ENCODE measurements around the gene ZNF835.

The ZNF835 gene

GRCh38 chr19:56705939-56706338, 34.4 kb upstream of the ZNF835 start:
- no peak overlapping the region for H3K4me3 ChIP-seq (ENCODE audit: low read depth, low read length)
- CTCF ChIA-PET = no interaction called here
- no peak for DNase-seq (ENCODE audit: low read depth, low spot score)
- TF ChIP-seq CTCF (IDR thresholded peaks at IDR 0.05; ENCODE audit: insufficient read depth, low read length, missing control alignments) = no peak
- POLR2A ChIA-PET = no interaction called here

- ChIA-PET POLR2A (no interaction called here), CTCF (no interaction called here)
- H3K4me3 ChIP-seq (ENCODE audit: low read depth, low read length) = no peak overlapping the region
- no peak for DNase-seq (ENCODE audit: low read depth, low spot score)
- no peak for TF ChIP-seq CTCF (IDR thresholded peaks at IDR 0.05; ENCODE audit: insufficient read depth, low read length, missing control alignments)
Observed at GRCh38 chr19:56701895-56702294, 30.3 kb upstream of the ZNF835 start.

DNA sequence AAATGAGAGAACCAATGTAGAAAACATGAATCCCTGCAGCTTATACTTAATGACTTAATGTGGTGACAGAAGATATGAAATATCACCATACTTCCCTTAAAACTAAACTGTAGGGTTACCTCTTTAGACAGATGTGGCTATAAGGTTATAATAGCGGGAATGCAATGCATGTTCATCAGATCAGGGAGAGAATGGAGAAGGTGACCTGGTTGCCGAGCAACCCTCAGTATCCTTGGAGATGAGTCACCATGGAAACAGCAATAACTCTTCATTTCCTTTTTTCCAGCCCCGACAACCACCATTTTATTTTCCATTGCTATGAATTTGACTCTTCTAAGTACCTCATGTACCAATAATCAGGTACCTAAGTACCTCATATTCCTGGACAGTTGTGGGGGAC, 28.0 kb upstream of the ZNF835 start:
- H3K4me3 ChIP-seq (ENCODE audit: low read depth, low read length) = no peak overlapping the region
- no peak for DNase-seq (ENCODE audit: low read depth, low spot score)
- ChIA-PET POLR2A (no interaction called here), CTCF (no interaction called here)
- no peak for TF ChIP-seq CTCF (IDR thresholded peaks at IDR 0.05; ENCODE audit: insufficient read depth, low read length, missing control alignments)

DNA sequence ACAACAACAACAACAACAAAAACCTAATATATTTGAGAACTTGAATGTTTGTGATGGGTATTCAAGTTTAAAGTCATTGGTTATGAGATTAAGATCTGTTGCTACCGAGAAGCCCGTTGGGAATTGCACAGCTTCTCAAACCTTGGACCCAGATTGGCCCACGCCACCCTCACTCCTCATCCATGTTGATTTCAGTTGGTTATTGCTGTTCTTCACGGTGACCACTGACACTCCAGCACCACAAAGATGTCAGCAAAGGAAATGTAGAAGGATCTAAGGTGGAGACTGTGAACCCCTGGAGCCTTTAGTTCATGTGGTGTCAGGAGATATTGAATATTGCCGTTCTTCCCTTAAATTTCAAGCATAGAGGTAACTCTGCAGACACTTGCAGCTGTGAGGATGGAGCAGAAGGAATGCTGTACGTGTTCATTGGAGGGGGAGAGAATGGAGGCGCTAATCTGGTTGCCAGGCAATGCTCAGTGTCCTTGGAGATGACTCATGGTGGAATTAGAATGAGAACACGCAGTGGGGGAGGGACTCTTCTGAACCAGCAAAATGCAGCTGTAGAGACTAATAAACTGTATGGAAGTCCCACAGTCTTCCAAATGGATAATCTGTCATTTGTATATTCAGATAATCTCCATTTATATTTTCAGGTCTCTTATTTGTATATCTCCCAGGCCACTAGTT, 20.8 kb upstream of the ZNF835 start:
- no peak for TF ChIP-seq CTCF (IDR thresholded peaks at IDR 0.05; ENCODE audit: insufficient read depth, low read length, missing control alignments)
- ChIA-PET CTCF (no interaction called here), POLR2A (no interaction called here)
- H3K4me3 ChIP-seq (ENCODE audit: low read depth, low read length) = no peak overlapping the region
- DNase-seq (ENCODE audit: low read depth, low spot score) = no peak

- H3K4me3 ChIP-seq (ENCODE audit: low read depth, low read length) = no peak overlapping the region
- POLR2A ChIA-PET = no interaction called here
- no peak for DNase-seq (ENCODE audit: low read depth, low spot score)
- TF ChIP-seq CTCF (IDR thresholded peaks at IDR 0.05; ENCODE audit: insufficient read depth, low read length, missing control alignments) = no peak
- CTCF ChIA-PET = no interaction called here
Observed at GRCh38 chr19:56690670-56691069, 19.1 kb upstream of the ZNF835 start.

DNA sequence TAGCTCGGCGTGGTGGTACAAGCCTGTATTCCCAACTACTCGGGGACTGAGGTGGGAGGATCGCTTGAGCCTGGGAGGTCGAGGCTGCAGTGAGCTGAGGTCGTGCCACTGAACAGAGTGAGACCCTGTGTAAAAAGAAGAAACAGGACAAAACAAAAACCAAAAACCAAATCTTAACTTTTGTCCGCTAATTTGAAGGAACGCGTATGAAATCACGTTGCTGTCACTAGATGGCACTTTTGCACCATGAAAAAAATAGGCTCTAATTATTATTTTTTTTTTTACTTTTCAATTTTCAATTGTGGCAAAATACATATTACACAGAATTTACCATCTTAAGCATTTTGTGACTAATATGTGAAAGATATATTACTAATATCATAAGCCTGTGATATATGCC, 17.6 kb upstream of the ZNF835 start:
- no peak for DNase-seq (ENCODE audit: low read depth, low spot score)
- CTCF ChIA-PET = no interaction called here
- POLR2A ChIA-PET = no interaction called here
- TF ChIP-seq CTCF (IDR thresholded peaks at IDR 0.05; ENCODE audit: insufficient read depth, low read length, missing control alignments) = no peak
- H3K4me3 ChIP-seq (ENCODE audit: low read depth, low read length) = no peak overlapping the region
